B cell (primary cell): ENCODE results near the gene BHLHA9. TPM values are rescaled to one million over a fixed set of nuclear protein-coding genes. Genes with fewer than 3 reads are reported as not detected.

ENCODE experiments used
- ATAC-seq: fragments of 200-7000 bp; cut with Tn5 transposase; one replicate; pipeline ENCODE4 v1.10.0; 2021; ENCODE audit warnings: low read depth, mild to moderate bottlenecking, moderate number of reproducible peaks, moderate library complexity
- CTCF ChIA-PET: fragments of 350-600 bp; sonication (Branson Sonifier 250); formaldehyde crosslinking; loops from one replicate; lab custom pipeline; 2021; ENCODE audit warnings: antibody characterized with exemption, inconsistent platforms; lab: Charles Lee
- POLR2A ChIA-PET: fragments of 350-600 bp; sonication (Branson Sonifier 250); formaldehyde crosslinking; loops from one replicate; lab custom pipeline; 2021; ENCODE audit warnings: antibody characterized with exemption; lab: Charles Lee
- DNase-seq: peaks from one replicate; pipeline ENCODE4 v3.0.0; 2013
- H2AFZ ChIP-seq: 2 replicates; pipeline ENCODE4 v1.6.1; 2012; ENCODE audit warnings: mild to moderate bottlenecking, low read depth, low read length; ENCODE audit not compliant: insufficient read depth, poor library complexity, severe bottlenecking
- H3K27ac ChIP-seq, 2 donors: 1 replicate in 1 of 2; 2 replicates in 1 of 2; pipeline ENCODE4 v1.5.1; 2012 to 2013; ENCODE audit warnings: low read length in 2 of 2, mild to moderate bottlenecking in 2 of 2, moderate library complexity in 1 of 2
- H3K27me3 ChIP-seq, 4 experiments: fragments of 200-600 bp in 1 of 4; sonication (generic) in 1 of 4; replicated peaks in 1 of 4; 1 replicate in 2 of 4; 2 replicates in 2 of 4; pipeline versions ENCODE4 v1.6.1 to v1.7.0; 2013 to 2016; ENCODE audit warnings: low read length in 3 of 4, mild to moderate bottlenecking in 2 of 4, mixed read lengths in 1 of 4, moderate library complexity in 1 of 4; ENCODE audit not compliant: insufficient read depth in 4 of 4, control insufficient read depth in 3 of 4; ENCODE audit errors: control extremely low read depth in 1 of 4
- H3K36me3 ChIP-seq, 2 experiments: replicated peaks in 1 of 2; 1 replicate in 1 of 2; 2 replicates in 1 of 2; pipeline versions ENCODE4 v1.6.1 to v1.7.1; 2013; ENCODE audit warnings: low read length in 1 of 2; ENCODE audit not compliant: insufficient read depth in 2 of 2, control insufficient read depth in 1 of 2; ENCODE audit errors: control extremely low read depth in 1 of 2, extremely low read depth in 1 of 2
- H3K4me1 ChIP-seq, 2 donors: fragments of 200-600 bp in 1 of 2; sonication (generic) in 1 of 2; 1 replicate in 1 of 2; 2 replicates in 1 of 2; pipeline versions ENCODE4 v1.5.1 to v1.6.1; 2013 to 2017; ENCODE audit warnings: low read length in 2 of 2; ENCODE audit not compliant: control insufficient read depth in 2 of 2, insufficient read depth in 2 of 2
- H3K4me2 ChIP-seq: replicated peaks from 2 replicates; pipeline ENCODE3; 2012; ENCODE audit warnings: mild to moderate bottlenecking, low read depth, low read length; ENCODE audit not compliant: poor library complexity, severe bottlenecking
- H3K4me3 ChIP-seq, 5 experiments: fragments of 200-600 bp in 1 of 5; sonication (generic) in 1 of 5; 1 replicate in 3 of 5; 2 replicates in 2 of 5; pipeline versions ENCODE4 v1.5.1 to v1.7.0; 2011 to 2016; ENCODE audit warnings: low read length in 4 of 5, mild to moderate bottlenecking in 4 of 5, low read depth in 2 of 5, control low read depth in 1 of 5, moderate library complexity in 1 of 5; ENCODE audit not compliant: insufficient read depth in 1 of 5; ENCODE audit errors: control extremely low read depth in 1 of 5, extremely low read depth in 1 of 5
- H3K79me2 ChIP-seq: fragments of 200-600 bp; sonication (generic); one replicate; pipeline ENCODE4 v1.6.0; 2016; ENCODE audit warnings: low read length; ENCODE audit not compliant: control insufficient read depth, insufficient read depth
- H3K9ac ChIP-seq: fragments of 200-600 bp; sonication (generic); 2 replicates; pipeline ENCODE4 v1.6.1; 2017; ENCODE audit warnings: mild to moderate bottlenecking, low read length, moderate library complexity
- H3K9me3 ChIP-seq, 3 donors: one replicate each; pipeline versions ENCODE4 v1.6.1 to v1.7.1; 2013; ENCODE audit warnings: low read length in 2 of 3; ENCODE audit not compliant: control insufficient read depth in 2 of 3, insufficient read depth in 1 of 3; ENCODE audit errors: control extremely low read depth in 1 of 3
- H4K20me1 ChIP-seq: 2 replicates; pipeline ENCODE4 v1.6.0; 2012; ENCODE audit warnings: mild to moderate bottlenecking, low read length; ENCODE audit not compliant: insufficient read depth, control insufficient read depth, poor library complexity, severe bottlenecking
- H3K27ac Mint-ChIP-seq: one replicate; pipeline ENCODE4 v1.8.0; 2021; ENCODE audit warnings: mixed read lengths
- H3K27me3 Mint-ChIP-seq: one replicate; pipeline ENCODE4 v1.8.0; 2021; ENCODE audit warnings: mixed read lengths
- H3K4me1 Mint-ChIP-seq: one replicate; pipeline ENCODE4 v1.8.0; 2021; ENCODE audit warnings: mixed read lengths
- H3K4me3 Mint-ChIP-seq: one replicate; pipeline ENCODE4 v1.8.0; 2021; ENCODE audit warnings: mixed read lengths
- H3K9me3 Mint-ChIP-seq: one replicate; pipeline ENCODE4 v1.8.0; 2022; ENCODE audit warnings: mixed read lengths; ENCODE audit not compliant: insufficient read depth
- CTCF ChIP-seq: fragments of 200-600 bp; IDR thresholded peaks from one replicate; pipeline ENCODE4 v1.8.0; 2022; ENCODE audit warnings: antibody characterized with exemption, mild to moderate bottlenecking
- EZH2 ChIP-seq: IDR thresholded peaks from 2 replicates; pipeline ENCODE4 v1.6.1; 2012; ENCODE audit warnings: borderline replicate concordance, low read depth, mild to moderate bottlenecking, moderate library complexity, low read length; ENCODE audit not compliant: insufficient read depth, poor library complexity, severe bottlenecking
- WGBS: methylation state at CpG from one replicate; pipeline ENCODE4 v1.1.5; 2013; ENCODE audit warnings: missing lambda C conversion rate; ENCODE audit not compliant: insufficient coverage; 5-methylcytosine and 5-hydroxymethylcytosine counted together
- intact Hi-C: fragments of 100-400 bp; cut with micrococcal nuclease; formaldehyde crosslinking; loops from one replicate; pipeline ENCODE4 v1.10.0; 2022
- polyA plus RNA-seq: library from polyadenylated mRNA; depleted of rRNA; stranded (reverse); fragments of >200 nt; gene quantifications from 2 replicates; pipeline ENCODE4 v1.2.3, GENCODE V29; 2012
- total RNA-seq, 2 donors: library from RNA; stranded (reverse); fragments of 120-200 nt in 1 of 2; gene quantifications; 1 replicate in 1 of 2; 2 replicates in 1 of 2; pipeline versions ENCODE4 v1.2.3 to v1.2.4, GENCODE V29; 2013 to 2022

Gene BHLHA9
- total and polyA plus RNA-seq, 2 donors (not counting 1 experiment from before 2014, with no cell fraction given) = not detected

DNA sequence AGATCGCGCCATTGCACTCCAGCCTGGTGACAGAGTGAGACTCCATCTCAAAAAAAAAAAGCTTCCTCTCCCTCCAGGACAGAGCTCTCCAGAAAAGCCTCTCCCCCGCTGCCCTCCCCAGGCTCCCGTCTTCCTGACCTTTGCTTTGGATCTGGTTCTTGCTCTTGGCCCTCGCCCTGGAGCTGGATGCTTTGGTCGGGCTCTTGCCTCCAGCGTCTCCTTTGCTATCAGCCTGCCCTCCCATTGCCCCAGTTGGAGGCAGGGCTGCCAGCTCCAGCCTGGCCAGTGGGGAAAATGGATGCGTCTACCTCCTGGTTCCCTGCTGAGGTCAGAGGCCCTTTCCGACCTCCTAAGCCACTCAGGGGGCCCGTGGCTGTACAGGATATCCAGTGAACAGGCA is 45.2 kb downstream of the BHLHA9 start:
- Histone ChIP-seq H3K27me3 (peaks cover 0 to 15% (median 1%) of the 10 kb centered on the region in 4 experiments), H3K4me2 (no peak overlapping the region), H2AFZ (no peak overlapping the region), H3K27ac (no peak overlapping the region), H3K9me3 (no peaks in the 10 kb centered on the region), H3K4me3 (no peak overlapping the region), H3K36me3 (no peaks in the 10 kb centered on the region), H3K4me1 (no peaks in the 10 kb centered on the region), H4K20me1 (no peaks in the 10 kb centered on the region), H3K79me2 (no peaks in the 10 kb centered on the region), H3K9ac (no peak overlapping the region)
- WGBS = 69% methylated on average over 8 of the region's 10 CpGs
- TF ChIP-seq CTCF = no peak
- TF ChIP-seq EZH2 = no peak
- DNase-seq (no peak), ATAC-seq (no peak)
- H3K4me1 Mint-ChIP-seq = no peaks in the 10 kb centered on the region
- ChIA-PET CTCF (no interaction called here), POLR2A (no interaction called here)
- no peak overlapping the region for H3K4me3 Mint-ChIP-seq
- no peak overlapping the region for H3K27ac Mint-ChIP-seq
- intact Hi-C loops = no loop called here
- H3K9me3 Mint-ChIP-seq = no peaks in the 10 kb centered on the region
- peaks cover 9% of the 10 kb centered on the region for H3K27me3 Mint-ChIP-seq

DNA sequence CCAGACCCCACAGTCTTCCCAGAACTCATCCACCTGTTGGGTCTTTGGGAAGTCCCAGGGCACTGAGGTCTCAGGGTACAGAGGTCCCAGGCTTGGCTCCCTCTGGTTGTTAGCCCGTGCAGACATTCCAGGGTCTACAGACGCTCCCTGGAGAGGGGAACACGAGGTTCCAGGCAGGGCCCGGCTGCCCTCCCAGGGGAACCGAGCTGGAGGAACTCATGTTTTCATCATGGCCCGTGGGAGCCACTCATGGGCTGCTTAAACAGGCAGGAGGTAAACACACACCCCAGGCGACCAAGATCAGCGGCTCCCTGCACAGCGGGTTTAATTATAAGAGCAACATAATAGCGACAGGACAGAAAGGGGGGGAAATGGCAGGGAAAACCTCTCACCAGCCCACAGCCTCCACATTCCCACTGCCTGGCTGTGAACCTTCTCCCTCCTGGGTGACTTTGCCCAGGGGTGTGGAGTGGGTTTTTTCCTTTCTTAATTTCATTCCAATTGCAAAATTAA is 45.7 kb downstream of the BHLHA9 start:
- Histone ChIP-seq H3K4me3 (no peak overlapping the region), H3K4me1 (no peaks in the 10 kb centered on the region), H3K79me2 (no peaks in the 10 kb centered on the region), H3K9ac (no peak overlapping the region), H3K9me3 (no peaks in the 10 kb centered on the region), H3K27me3 (peaks cover 0 to 15% (median 1%) of the 10 kb centered on the region in 4 experiments), H3K36me3 (no peaks in the 10 kb centered on the region), H3K4me2 (no peak overlapping the region), H2AFZ (no peak overlapping the region), H4K20me1 (no peaks in the 10 kb centered on the region), H3K27ac (no peak overlapping the region)
- no peak overlapping the region for H3K4me3 Mint-ChIP-seq
- no peaks in the 10 kb centered on the region for H3K4me1 Mint-ChIP-seq
- no peak for TF ChIP-seq CTCF
- no peak for TF ChIP-seq EZH2
- POLR2A ChIA-PET = no interaction called here
- no peaks in the 10 kb centered on the region for H3K9me3 Mint-ChIP-seq
- H3K27me3 Mint-ChIP-seq = peaks cover 10% of the 10 kb centered on the region
- DNase-seq (no peak), ATAC-seq (no peak)
- no peak overlapping the region for H3K27ac Mint-ChIP-seq
- intact Hi-C loops = no loop called here
- 35% methylated on average over 5 of the region's 10 CpGs for WGBS
- CTCF ChIA-PET = no interaction called here

Other genes with a start within 250 kb of the BHLHA9 start
- gene ABR, start 90.5 kb upstream of the BHLHA9 start, total RNA-seq = 262 and 304 TPM in 2 replicates
- gene ABR, start 90.5 kb upstream of the BHLHA9 start, polyA plus RNA-seq = 79.8 and 84.6 TPM in 2 replicates
- not detected in 2 replicates for gene TRARG1, start 9.2 kb downstream of the BHLHA9 start, total RNA-seq
- not detected in 2 replicates for gene TRARG1, start 9.2 kb downstream of the BHLHA9 start, polyA plus RNA-seq
- 149 and 151 TPM in 2 replicates for gene YWHAE, start 129.8 kb downstream of the BHLHA9 start, total RNA-seq
- gene YWHAE, start 129.8 kb downstream of the BHLHA9 start, polyA plus RNA-seq = 54.3 and 106 TPM in 2 replicates
- gene CRK, start 185.8 kb downstream of the BHLHA9 start, total RNA-seq = 31.9 and 36.4 TPM in 2 replicates
- 8.2 and 9.3 TPM in 2 replicates for gene CRK, start 185.8 kb downstream of the BHLHA9 start, polyA plus RNA-seq
- 81.7 and 111 TPM in 2 replicates for gene MYO1C, start 222.2 kb downstream of the BHLHA9 start, total RNA-seq
- gene MYO1C, start 222.2 kb downstream of the BHLHA9 start, polyA plus RNA-seq = 54.7 and 128 TPM in 2 replicates
- 76.7 and 77.9 TPM in 2 replicates for gene INPP5K, start 246.2 kb downstream of the BHLHA9 start, total RNA-seq
- gene INPP5K, start 246.2 kb downstream of the BHLHA9 start, polyA plus RNA-seq = 53.8 and 69.6 TPM in 2 replicates